Tibial nerve (tissue), 4 donors: ENCODE measurements around the gene AMZ2. TPM values are rescaled to one million over a fixed set of nuclear protein-coding genes. Genes with fewer than 3 reads are reported as not detected.
A peak's percentile ranks its signal among the peaks of the same experiment; 100 is the strongest.
"Not testable (repeated sequence)": the region's sequence is repeated elsewhere in the genome, so short reads cannot be mapped to it uniquely, and the experiment has no call there.

ENCODE experiments used
- DNase-seq, 2 donors: peaks; one replicate each; pipeline ENCODE4 v3.0.0-alpha.2; 2019; ENCODE audit warnings: low spot score in 2 of 2
- H3K27ac ChIP-seq, 4 donors: fragments of 200-600 bp; sonication (generic) in 3 of 4; one replicate each; pipeline ENCODE4 v1.5.1; 2017 to 2019; ENCODE audit warnings: mild to moderate bottlenecking in 1 of 4
- H3K27me3 ChIP-seq, 2 donors: fragments of 200-600 bp; sonication (generic) in 1 of 2; one replicate each; pipeline versions ENCODE4 v1.5.1 to v1.6.0; 2017 to 2019
- H3K36me3 ChIP-seq, 3 donors: fragments of 200-600 bp; sonication (generic); one replicate each; pipeline ENCODE4 v1.5.1; 2018 to 2019
- H3K4me1 ChIP-seq, 4 donors: fragments of 200-600 bp; sonication (generic) in 3 of 4; one replicate each; pipeline ENCODE4 v1.5.1; 2017 to 2019
- H3K4me3 ChIP-seq, 4 donors: fragments of 200-600 bp; sonication (generic) in 3 of 4; one replicate each; pipeline ENCODE4 v1.5.1; 2017 to 2019; ENCODE audit warnings: mild to moderate bottlenecking in 1 of 4, moderate library complexity in 1 of 4
- H3K9me3 ChIP-seq, 4 donors: fragments of 200-600 bp; sonication (generic) in 3 of 4; one replicate each; pipeline ENCODE4 v1.5.1; 2017 to 2019
- EP300 ChIP-seq, 2 donors: sonication (generic); formaldehyde crosslinking; IDR thresholded peaks; one replicate each; pipeline ENCODE4 v1.6.1; 2017; ENCODE audit warnings: antibody characterized with exemption in 2 of 2, mild to moderate bottlenecking in 1 of 2
- POLR2A ChIP-seq, 2 donors: fragments of 450-650 bp; IDR thresholded peaks; one replicate each; pipeline ENCODE4 v1.6.1; 2017; ENCODE audit warnings: antibody characterized with exemption in 2 of 2, mild to moderate bottlenecking in 2 of 2, moderate library complexity in 2 of 2
- WGBS, 2 donors: methylation state at CpG; one replicate each; pipeline ENCODE4 v1.1.5; 2018; 5-methylcytosine and 5-hydroxymethylcytosine counted together
- total RNA-seq, 4 donors: library from RNA; depleted of rRNA; stranded (reverse); fragments of >200 nt; gene quantifications; one replicate each; pipeline ENCODE4 v1.1.0, GENCODE V29; 2016
- TF ChIP-seq, protein P1 (sequence below), 5 experiments: fragments of 200-600 bp in 3 of 5; fragments of 450-650 bp in 2 of 5; sonication (generic) in 3 of 5; IDR thresholded peaks; one replicate each; pipeline ENCODE4 v1.5.1; 2016 to 2019; ENCODE audit warnings: antibody characterized with exemption in 5 of 5, mild to moderate bottlenecking in 3 of 5, moderate library complexity in 2 of 5

The AMZ2 gene
- total RNA-seq, 4 donors from 2014 or later = 27.6 to 38.2 (median 31.7) TPM

DNA sequence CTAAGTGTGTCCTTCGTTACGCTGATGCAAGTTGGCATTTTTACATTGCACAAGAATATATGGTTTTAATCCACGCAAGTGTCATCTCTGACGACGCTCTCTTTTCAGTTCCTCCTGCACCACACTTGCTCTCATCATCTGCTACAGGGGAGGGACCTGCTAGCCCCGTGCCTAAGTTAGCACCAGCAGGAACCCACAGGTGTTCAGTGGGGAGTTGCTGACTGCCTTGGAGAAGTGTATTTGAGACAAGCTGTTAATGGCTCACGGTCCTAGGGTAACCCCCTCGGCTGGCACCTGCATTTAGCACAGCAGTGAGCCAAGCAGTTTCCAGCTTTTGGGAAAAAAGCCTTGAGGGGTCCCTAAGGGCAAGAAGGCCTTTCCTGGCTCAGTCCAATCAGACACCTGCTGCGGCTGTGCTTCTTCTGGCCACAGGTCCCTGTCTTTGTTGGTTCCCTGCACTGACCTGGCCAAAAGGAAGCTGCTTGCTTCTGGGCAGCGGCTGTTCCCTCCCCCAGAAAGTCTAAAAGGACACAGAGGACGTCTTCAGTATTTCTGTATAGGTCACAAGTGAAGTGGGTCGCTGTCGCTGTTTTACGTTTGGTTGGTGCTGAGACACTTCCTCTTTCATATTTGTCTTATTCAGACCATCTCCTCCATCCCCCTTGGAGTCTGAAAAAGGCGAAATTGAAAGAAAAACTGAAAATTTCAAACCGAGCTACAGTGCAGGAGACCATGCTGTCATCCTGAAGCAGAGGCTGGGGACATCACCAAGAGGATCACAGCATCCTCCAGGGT is 10.3 kb upstream of the AMZ2 start:
- H3K36me3 ChIP-seq, H3K27me3 ChIP-seq, H3K9me3 ChIP-seq: not testable (repeated sequence)
- DNase-seq = peak in 1 of 2 donors; percentile 46
- TF ChIP-seq EP300 (IDR thresholded peaks at IDR 0.05) = peak; percentile 42 to 71
- TF ChIP-seq POLR2A (IDR thresholded peaks at IDR 0.05) = peak in 1 of 2 donors; percentile 35
- Histone ChIP-seq H3K4me1 (peaks cover 0 to 12% (median 3%) of the 10 kb centered on the region in 4 donors), H3K4me3 (peak overlapping the region in 1 of 4 donors; percentile 10), H3K27ac (peak overlapping the region in 3 of 4 donors; percentile 64 to 86 (median 78))
- WGBS, 2 donors = 65 to 67% methylated on average over 14 to 16 of the region's 16 CpGs

DNA sequence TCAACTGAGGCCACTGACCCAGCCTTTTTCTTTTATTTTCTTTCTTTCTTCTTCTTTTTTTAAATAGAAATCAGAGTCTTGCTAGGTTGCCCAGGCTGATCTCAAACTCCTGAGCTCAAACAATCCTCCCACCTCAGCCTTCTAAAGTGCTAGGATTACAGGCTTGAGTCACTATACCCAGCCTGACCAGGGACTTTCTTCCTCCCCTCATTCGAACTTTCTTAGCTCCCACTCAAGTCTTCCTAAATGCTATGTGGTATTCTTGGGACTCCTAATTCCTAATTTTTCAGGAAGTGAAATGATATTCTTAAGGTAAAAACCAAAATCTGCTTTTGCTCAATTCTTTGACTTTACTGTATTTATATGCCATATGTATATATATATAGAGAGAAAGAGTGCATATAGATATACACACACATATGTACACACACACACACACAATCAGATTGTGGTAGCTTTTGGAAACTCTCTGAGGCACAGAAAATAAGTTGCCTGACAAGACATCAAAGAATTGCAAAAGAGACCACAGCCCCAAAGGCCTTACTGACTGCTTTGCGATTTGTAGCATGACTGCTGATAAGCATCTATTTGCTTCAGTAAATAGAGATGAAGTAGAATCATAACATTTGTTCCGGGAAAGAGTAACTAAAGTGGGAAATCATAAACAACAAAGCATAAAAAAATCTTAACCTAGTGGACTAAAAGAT is 9.5 kb upstream of the AMZ2 start:
- 70 to 80% methylated on average over 3 of the region's 3 CpGs for WGBS, 2 donors
- H3K27ac ChIP-seq = peak overlapping the region in 3 of 4 donors; percentile 64 to 86 (median 78)
- no peak overlapping the region for H3K4me3 ChIP-seq
- H3K9me3 ChIP-seq = no peaks in the 10 kb centered on the region
- DNase-seq = no peak
- no peaks in the 10 kb centered on the region for H3K27me3 ChIP-seq
- no peaks in the 10 kb centered on the region for H3K36me3 ChIP-seq
- no peak for TF ChIP-seq POLR2A (IDR thresholded peaks at IDR 0.05)
- TF ChIP-seq EP300 (IDR thresholded peaks at IDR 0.05) = no peak
- TF ChIP-seq, protein P1, sequence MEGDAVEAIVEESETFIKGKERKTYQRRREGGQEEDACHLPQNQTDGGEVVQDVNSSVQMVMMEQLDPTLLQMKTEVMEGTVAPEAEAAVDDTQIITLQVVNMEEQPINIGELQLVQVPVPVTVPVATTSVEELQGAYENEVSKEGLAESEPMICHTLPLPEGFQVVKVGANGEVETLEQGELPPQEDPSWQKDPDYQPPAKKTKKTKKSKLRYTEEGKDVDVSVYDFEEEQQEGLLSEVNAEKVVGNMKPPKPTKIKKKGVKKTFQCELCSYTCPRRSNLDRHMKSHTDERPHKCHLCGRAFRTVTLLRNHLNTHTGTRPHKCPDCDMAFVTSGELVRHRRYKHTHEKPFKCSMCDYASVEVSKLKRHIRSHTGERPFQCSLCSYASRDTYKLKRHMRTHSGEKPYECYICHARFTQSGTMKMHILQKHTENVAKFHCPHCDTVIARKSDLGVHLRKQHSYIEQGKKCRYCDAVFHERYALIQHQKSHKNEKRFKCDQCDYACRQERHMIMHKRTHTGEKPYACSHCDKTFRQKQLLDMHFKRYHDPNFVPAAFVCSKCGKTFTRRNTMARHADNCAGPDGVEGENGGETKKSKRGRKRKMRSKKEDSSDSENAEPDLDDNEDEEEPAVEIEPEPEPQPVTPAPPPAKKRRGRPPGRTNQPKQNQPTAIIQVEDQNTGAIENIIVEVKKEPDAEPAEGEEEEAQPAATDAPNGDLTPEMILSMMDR (IDR thresholded peaks at IDR 0.05) = no peak
- H3K4me1 ChIP-seq = peaks cover 0 to 12% (median 3%) of the 10 kb centered on the region in 4 donors

DNA sequence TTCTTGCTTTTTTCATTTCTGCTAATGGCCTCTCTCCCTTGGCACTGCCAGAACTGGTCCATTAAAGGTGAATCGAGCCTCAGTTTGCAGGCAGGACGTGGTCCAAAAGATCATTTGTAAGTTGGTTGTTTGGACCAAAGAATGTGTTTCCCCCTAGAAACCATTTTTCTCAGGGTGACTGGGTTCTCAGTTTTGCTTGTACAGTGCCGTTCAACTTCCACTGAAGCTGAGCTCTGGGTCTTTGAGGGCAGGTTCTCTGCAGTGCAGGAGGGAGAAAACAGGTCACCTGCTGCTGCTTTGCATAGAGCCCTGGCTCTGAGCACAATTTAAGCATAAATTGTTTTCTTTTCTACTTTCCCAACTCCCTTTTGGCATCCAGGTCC is 9.0 kb upstream of the AMZ2 start:
- H3K27me3 ChIP-seq = no peaks in the 10 kb centered on the region
- no peak for DNase-seq
- no peaks in the 10 kb centered on the region for H3K36me3 ChIP-seq
- no peak overlapping the region for H3K4me3 ChIP-seq
- H3K27ac ChIP-seq = peak overlapping the region in 2 of 4 donors; percentile 78 to 86
- H3K9me3 ChIP-seq = no peaks in the 10 kb centered on the region
- peaks cover 0 to 12% (median 3%) of the 10 kb centered on the region in 4 donors for H3K4me1 ChIP-seq
- WGBS, 2 donors = 69 to 76% methylated on average over 3 of the region's 3 CpGs
- TF ChIP-seq, protein P1 (IDR thresholded peaks at IDR 0.05) = no peak
- no peak for TF ChIP-seq EP300 (IDR thresholded peaks at IDR 0.05)
- no peak for TF ChIP-seq POLR2A (IDR thresholded peaks at IDR 0.05)

DNA sequence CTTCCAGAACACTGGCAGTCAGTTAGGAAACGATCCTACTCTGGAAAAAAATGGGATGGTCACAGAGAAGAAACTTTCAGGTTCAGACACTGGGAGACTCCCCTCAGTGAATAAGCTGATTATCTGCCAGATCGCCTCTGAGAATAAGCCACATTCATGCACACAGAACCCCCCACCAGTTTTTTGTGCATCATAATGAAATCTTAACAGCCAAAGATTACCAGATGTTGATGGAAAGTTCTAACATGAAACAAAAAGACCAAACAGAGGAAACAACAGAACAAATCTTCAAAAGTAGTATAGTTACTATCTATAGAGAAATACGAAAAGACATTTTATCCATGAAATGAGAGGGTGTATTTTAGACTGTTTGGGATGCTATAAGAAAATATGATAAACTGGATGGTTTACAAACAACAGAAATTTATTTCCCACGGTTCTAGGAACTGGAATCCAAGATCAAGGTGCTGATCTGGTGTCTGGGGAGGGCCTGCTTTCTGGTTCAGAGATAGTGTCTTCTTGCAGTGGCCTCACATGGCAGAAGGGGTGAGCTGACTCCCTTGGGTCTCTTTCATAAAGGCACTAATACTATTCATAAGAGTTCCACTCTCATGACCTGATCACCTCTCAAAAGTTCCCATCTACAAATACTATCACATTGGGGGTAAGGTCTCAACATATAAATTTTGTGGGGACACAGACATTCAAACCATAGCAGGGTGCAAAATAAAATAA is 8.0 kb upstream of the AMZ2 start:
- Histone ChIP-seq H3K36me3 (no peaks in the 10 kb centered on the region), H3K9me3 (no peaks in the 10 kb centered on the region), H3K4me1 (peaks cover 0 to 12% (median 3%) of the 10 kb centered on the region in 4 donors), H3K27me3 (no peaks in the 10 kb centered on the region), H3K4me3 (no peak overlapping the region), H3K27ac (peak overlapping the region in 1 of 4 donors; percentile 78)
- WGBS, 2 donors = 71% methylated on average over 4 of the region's 4 CpGs
- TF ChIP-seq, protein P1 (IDR thresholded peaks at IDR 0.05) = no peak
- no peak for TF ChIP-seq EP300 (IDR thresholded peaks at IDR 0.05)
- no peak for TF ChIP-seq POLR2A (IDR thresholded peaks at IDR 0.05)
- no peak for DNase-seq

DNA sequence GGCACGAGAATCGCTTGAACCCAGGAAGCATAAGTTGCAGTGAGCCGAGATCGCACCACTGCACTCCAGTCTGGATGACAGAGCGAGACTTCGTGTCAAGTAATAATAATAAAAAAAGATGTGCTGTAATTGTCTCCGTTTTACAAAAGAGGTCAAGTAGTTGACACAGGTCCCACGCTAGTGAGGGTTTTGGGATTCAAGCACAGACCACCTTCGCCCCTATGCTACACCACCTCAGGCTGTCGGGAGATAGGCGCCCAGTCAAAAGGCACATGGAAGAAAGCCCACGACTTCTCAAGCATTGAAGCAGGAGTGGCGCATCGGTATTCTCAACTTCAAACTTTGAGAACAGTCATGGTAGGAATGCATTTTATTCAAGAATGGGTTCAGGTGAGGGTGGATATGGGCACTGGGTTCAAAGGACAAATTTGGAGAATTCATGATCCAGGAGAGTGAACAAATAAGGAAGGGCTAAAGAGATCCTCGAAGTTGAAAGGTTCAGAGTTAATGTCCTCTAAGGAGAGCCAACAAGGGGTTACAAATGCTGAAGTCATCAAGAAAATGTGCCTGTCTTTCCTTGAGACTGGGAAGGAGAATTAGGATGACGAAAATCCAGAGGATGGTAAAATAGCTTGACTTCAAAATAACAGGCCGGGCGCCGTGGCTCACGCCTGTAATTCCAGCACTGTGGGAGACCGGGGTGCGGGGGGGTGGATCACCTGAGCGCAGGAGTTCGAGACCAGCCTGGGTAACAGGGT is 1.4 kb upstream of the AMZ2 start:
- TF ChIP-seq, protein P1 (IDR thresholded peaks at IDR 0.05) = no peak
- no peak for TF ChIP-seq EP300 (IDR thresholded peaks at IDR 0.05)
- TF ChIP-seq POLR2A (IDR thresholded peaks at IDR 0.05) = no peak
- no peaks in the 10 kb centered on the region for H3K27me3 ChIP-seq
- H3K4me1 ChIP-seq = peaks cover 0 to 20% (median 6%) of the 10 kb centered on the region in 4 donors
- H3K9me3 ChIP-seq = no peaks in the 10 kb centered on the region
- 91 to 92% methylated on average over 24 of the region's 24 CpGs for WGBS, 2 donors
- H3K36me3 ChIP-seq = peaks cover 0 to 14% (median 0%) of the 10 kb centered on the region in 3 donors
- peak overlapping the region in 3 of 4 donors; percentile 68 to 96 (median 81) for H3K4me3 ChIP-seq
- no peak for DNase-seq
- H3K27ac ChIP-seq = peak overlapping the region in 3 of 4 donors; percentile 94 to 98 (median 98)
